ENCODE results near the gene ABHD18.
"Not testable (repeated sequence)": the region's sequence is repeated elsewhere in the genome, so short reads cannot be mapped to it uniquely, and the experiment has no call there.

ABHD18 gene

DNA sequence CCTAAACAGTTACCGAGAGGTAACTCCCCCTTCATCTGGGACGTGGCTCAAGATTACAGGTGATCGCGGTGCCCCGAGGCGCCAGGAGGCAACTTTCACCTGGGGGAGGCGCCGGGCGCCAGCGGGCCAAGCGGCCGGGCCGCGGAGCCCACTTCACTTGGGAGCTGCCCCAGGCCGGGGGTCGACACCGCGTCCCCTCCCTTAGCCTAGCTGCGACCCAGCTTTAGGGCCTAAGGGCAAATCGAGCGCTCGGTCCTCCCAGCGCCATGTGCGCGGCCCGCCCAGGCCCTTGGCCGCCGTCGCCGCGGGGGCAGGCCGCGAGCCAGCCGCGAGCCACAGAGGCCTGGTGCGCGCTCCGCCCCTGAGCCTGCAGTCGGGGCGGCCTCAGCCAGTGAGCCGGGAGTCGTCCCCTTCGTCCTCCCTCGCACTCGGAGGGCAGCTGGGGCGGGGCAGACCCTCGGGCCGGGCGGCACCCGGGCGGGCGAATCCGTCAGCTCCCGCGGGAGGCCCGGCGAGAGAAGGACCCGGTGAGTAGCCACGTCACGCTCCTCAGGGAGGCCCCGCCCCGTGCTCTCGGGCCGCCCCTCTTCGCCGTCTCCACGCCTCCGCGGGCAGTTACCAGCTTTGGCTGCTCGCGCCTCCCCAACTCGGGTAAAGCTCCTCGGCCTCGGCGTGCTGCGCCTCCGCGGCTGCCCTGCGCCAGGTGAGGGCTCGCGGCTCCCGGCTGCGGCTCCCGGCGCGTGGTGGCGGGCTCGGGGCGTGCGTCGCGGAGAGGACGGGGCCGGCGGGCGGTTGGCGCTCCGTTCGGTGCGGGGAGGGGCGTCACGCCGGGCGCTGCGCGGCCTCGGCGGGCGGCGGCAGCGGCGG is 95.7 kb downstream of the ABHD18 start, which contains the start of gene LARP1B:
LARP1B (plus strand) TSS at position 614 of the 867 bp plus-strand sequence. CDS start 13,640 bp downstream, outside the sequence.
- no peaks in the 10 kb centered on the region for H3K9me3 ChIP-seq
- H4K20me1 ChIP-seq, result peaks cover 43% of the 10 kb centered on the region
- peaks cover 21% of the 10 kb centered on the region for H3K4me1 ChIP-seq
- H3K36me3 ChIP-seq, result no peaks in the 10 kb centered on the region
- peak within 1 kb of the TSS; percentile 97 for H3K27ac ChIP-seq
- peak within 1 kb of the TSS; percentile 96 for H3K9ac ChIP-seq
- no peak for TF ChIP-seq Cebpa-rat (IDR thresholded peaks at IDR 0.05)
- peak within 1 kb of the TSS; percentile 90 for H3K4me2 ChIP-seq
- H3K27me3 ChIP-seq, result no peaks in the 10 kb centered on the region
- peak within 1 kb of the TSS; percentile 95 for H3K4me3 ChIP-seq

DNA sequence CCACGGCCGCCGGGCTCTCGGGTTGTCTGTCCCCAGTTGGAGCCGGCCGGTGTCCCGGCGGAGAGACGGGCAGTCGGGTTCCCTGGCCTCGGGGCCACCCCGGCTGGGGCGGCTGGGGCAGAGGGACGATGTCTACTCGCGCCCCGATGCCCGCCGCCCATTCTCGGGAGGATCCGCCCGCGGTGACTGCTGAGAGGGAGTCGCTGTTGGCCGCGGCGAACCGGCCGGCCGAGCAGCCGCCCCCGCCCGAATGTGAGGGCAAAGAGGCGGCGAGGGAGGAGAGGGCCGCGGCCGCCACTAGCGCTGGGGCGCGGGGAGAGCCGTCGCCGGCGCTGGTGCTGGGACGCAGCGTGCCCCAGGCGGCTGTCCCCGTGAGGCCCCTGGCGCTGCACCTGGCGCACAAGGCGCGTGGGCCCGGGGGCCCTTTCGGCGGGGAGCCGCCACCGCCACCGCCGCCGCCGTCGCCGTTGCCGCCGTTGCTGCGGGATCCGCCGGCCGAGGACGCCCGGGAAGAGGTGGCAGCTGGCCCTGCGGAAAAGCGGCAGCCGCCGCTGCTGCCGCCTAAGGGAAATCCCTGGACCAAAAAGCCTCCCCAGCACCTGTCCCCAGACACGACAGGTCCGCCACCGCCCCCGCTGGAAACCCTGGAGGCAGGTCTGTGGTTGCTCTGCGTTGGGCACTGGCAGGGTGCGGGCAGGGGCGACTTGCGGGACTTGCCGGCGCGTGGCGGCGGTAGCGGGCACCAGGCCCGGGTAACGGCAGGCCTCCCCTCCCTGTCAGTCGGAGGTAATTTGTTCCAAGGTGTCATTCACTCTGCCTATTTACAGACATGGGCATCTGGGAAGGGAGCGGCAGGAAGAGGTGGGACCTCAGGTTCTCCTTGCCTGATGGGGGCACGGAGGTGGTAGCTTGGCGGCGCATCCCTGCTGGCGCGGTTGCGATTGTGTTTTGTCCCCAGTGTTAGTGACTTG is 96.6 kb downstream of the ABHD18 start:
- peak overlapping the region; percentile 95 for H3K4me3 ChIP-seq
- no peaks in the 10 kb centered on the region for H3K27me3 ChIP-seq
- no peaks in the 10 kb centered on the region for H3K36me3 ChIP-seq
- H3K9me3 ChIP-seq, result no peaks in the 10 kb centered on the region
- no peak for TF ChIP-seq Cebpa-rat (IDR thresholded peaks at IDR 0.05)
- H3K27ac ChIP-seq, result peak overlapping the region; percentile 97
- peak overlapping the region; percentile 90 for H3K4me2 ChIP-seq
- peak overlapping the region; percentile 96 for H3K9ac ChIP-seq
- peaks cover 21% of the 10 kb centered on the region for H3K4me1 ChIP-seq
- peaks cover 45% of the 10 kb centered on the region for H4K20me1 ChIP-seq

DNA sequence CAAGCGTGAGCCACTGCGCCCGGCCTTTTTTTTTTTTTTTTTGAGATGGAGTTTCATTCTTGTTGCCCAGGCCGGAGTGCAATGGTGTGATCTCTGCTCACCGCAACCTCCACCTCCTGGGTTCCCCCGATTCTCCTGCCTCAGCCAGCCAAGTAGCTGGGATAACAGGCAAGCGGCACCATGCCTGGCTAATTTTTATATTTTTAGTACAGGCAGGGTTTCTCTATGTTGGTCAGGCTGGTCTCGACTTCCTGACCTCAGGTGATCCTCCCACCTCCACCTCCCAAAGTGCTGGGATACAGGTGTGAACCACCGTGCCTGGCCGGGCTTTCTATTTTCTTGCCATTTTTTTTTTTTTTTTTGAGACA is 101.2 kb downstream of the ABHD18 start:
- not testable (repeated sequence) for H3K27me3 ChIP-seq, H3K36me3 ChIP-seq, H3K9ac ChIP-seq, H3K4me3 ChIP-seq, H3K27ac ChIP-seq, H3K4me2 ChIP-seq
- H3K9me3 ChIP-seq, result 0 out of 2 replicates have a peak, but pooled peaks cover 19% of the 10 kb centered on the region
- peaks cover 13% of the 10 kb centered on the region; the same call in 1 of the 2 replicates for H3K4me1 ChIP-seq
- H4K20me1 ChIP-seq, result peaks cover 58% of the 10 kb centered on the region

DNA sequence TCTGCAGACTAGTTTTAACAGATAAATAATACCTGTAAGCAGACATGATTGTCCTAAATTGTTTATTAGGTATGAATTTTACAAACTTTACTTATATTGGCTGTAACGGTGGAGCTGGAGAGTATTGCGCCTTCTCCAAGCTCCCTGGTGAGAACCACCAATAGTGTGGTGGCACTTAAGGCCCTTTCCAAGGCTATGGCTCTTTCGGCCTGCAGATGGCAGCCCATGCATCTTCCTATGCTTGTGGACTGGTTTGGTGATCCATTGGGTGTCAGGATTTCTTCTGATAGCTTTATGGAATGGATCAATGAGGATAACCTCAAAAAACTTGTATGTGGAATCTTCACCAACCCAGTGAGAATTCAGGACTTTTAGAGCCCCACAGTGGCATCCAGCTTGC is 103.7 kb downstream of the ABHD18 start:
- no peaks in the 10 kb centered on the region for H3K27me3 ChIP-seq
- peaks cover 35% of the 10 kb centered on the region for H4K20me1 ChIP-seq
- no peak for TF ChIP-seq Cebpa-rat (IDR thresholded peaks at IDR 0.05)
- H3K27ac ChIP-seq, result no peak overlapping the region
- H3K9ac ChIP-seq, result no peak overlapping the region
- no peak overlapping the region for H3K4me2 ChIP-seq
- H3K4me3 ChIP-seq, result no peak overlapping the region
- H3K4me1 ChIP-seq, result no peaks in the 10 kb centered on the region
- H3K9me3 ChIP-seq, result 0 out of 2 replicates have a peak, but pooled peaks cover 19% of the 10 kb centered on the region
- H3K36me3 ChIP-seq, result 0 out of 2 replicates have a peak, but pooled peaks cover 3% of the 10 kb centered on the region

DNA sequence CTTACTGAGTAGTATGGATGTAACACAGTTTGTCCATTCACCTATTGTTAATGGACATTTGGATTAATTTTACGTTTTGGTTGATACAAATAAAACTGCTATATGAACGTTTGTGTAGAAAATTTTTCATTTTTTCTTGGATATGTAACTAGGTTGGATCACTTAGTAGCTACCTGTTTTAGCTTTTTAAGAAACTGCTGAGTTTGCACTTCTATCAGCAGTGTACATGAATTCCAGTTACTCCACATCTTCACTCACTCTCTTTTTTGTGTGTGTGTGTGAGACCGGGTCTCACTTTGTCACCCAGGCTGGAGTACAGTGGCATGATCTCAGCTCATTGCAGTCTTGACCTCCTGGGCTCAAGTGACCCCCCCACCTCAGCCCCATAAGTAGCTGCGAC is 111.3 kb downstream of the ABHD18 start:
- Histone ChIP-seq H3K4me1 (no peaks in the 10 kb centered on the region), H3K27ac (no peak overlapping the region), H3K36me3 (peaks cover 52% of the 10 kb centered on the region), H3K27me3 (no peaks in the 10 kb centered on the region), H3K9me3 (no peaks in the 10 kb centered on the region), H3K4me2 (no peak overlapping the region), H3K4me3 (no peak overlapping the region), H4K20me1 (0 out of 2 replicates have a peak, but pooled peaks cover 7% of the 10 kb centered on the region), H3K9ac (no peak overlapping the region)
- TF ChIP-seq Cebpa-rat (IDR thresholded peaks at IDR 0.05), result no peak
